Umbilical cord (tissue), 2 donors: ENCODE data around the gene MED27. TPM values are rescaled to one million over a fixed set of nuclear protein-coding genes. Genes with fewer than 3 reads are reported as not detected.

Experiments
- DNase-seq: peaks from one replicate; pipeline ENCODE4 v3.0.0-alpha.2; 2015; ENCODE audit warnings: low spot score
- total RNA-seq: library from RNA; depleted of rRNA; stranded (reverse); fragments of >200 nt; gene quantifications from one replicate; pipeline ENCODE4 v1.2.3, GENCODE V29; 2014; ENCODE audit warnings: low replicate concordance; ENCODE audit not compliant: insufficient read depth

MED27 gene
- total RNA-seq, 1 donor from 2014 or later, result 6.5 TPM

DNA sequence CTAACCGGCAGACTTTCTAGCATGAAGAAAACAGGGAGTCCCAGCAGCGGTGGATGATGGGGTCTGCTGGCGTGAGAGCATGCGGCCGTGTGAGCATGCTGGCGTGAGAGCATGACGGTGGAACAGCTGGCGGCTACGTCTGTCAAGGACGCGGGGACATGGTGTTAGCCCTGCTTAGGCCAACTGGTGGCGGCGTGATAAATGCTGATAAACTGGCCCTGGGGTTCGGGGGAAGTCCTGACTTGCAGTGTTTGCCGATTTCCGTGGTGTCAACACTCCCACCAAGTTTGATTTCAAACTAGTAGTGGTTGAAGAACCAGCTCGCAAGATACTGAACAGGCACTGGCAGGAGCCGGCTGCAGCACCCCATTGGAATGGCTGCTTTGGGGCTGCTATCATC is 217.4 kb downstream of the MED27 start:
- DNase-seq, result no peak

DNA sequence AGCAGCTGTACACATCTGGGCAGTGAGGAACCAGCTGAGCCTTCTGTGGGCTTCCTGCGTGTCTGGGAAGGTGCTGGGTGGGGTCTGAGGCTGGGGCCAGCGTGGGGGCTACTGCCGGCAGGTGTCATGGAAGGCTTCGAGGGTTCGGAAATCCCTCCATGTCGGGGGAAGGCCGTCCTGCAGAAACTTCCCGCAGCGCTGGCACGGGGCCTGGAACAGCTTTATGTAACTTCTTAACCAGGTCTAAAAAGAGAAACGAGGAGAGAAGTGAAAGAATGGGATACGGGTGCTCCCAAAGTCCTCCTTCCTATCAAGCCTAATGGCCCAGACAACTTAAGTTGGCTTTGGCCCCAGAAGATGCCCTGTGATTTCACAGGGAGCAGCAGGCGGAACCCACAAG is 219.2 kb downstream of the MED27 start:
- DNase-seq, result no peak

DNA sequence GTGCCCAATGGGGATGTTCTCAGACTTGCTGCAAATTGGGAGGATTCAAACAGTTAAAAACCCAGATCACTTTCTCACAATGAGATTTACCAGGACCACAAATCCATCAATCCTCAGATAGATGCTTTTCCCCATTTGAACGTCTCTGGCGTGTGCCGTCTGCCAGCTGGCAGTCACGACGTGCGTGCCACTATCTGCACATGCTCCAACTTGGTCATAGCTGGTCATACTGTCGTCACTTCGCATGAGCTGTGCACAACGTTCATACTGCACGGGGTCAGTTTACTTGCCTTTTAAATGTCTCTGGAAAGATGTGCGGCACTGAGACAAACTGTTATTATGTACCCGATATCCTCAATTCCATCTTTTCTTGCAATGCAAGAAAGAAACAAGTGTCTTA is 221.5 kb downstream of the MED27 start:
- DNase-seq, result no peak

DNA sequence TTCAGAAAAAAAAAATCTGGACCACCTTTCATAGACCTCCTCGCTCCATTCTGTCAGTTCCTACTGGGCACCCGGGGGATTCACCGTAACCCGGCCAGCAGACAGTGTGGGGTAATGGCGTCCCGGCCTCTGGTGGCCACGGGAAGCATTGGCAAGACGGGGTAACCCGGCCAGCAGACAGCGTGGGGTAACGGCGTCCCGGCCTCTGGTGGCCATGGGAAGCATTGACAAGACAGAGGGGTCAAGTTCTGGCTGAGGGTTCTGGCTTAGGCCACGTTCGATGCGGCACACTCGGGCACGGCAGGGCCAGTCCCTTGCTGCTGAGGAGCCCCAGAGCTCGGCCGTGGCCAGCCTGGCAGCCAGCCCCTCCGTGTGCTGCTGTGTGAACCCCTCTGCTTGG is 223.6 kb downstream of the MED27 start:
- DNase-seq, result no peak

DNA sequence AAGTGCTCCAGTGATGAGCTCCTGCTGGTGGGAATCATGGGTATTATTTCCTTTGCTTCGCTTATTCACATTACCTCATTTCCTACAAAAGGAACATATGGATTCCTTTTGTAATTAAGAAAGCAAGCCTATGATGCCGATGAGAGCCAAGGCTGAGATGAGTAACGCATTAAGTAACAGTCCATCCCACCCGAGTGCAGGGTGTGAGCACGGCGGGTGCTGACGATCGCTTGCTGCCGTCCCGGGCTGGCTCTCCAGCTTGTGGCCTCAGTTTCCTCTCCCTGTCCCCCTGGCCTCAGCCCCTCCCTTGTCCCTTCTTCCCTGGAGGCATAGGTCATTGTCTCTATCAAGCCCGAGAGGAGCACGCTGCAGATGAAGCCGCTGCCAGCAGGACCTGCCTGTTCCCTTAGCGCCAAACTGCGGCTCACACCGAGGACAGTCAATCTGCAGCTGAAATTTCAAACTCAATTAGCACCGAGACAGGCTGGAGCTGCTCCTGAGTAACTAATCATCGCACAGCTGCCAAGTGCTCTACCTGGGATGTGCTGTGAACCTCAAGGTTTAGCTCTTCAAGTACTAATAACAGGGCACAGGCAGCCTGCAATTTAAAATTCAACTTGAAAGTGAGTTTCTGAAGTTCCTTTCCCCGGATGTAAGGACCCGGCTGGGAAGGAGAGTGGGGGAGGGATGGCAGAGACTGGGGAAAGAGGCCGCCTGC is 224.6 kb downstream of the MED27 start:
- no peak for DNase-seq

DNA sequence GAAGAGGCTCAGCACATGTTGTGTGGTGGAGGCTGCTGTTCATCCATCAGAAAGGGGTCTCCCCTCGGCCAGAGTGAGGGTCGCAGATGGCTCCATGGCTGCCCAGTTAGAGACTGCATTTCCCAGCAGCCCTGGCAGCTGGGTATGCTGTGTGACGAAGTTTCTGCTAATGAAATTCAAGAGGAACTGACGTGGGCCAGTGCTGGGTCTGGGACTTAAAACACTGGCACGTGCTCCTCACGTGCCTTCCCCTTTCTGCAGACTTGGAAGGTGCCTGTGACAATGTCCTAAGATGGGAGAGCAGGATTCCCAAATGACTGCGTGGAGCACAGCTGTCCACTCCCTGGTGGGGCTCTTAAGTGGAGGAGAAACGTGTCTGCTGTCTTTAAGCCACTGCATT is 225.3 kb downstream of the MED27 start:
- DNase-seq, result no peak

DNA sequence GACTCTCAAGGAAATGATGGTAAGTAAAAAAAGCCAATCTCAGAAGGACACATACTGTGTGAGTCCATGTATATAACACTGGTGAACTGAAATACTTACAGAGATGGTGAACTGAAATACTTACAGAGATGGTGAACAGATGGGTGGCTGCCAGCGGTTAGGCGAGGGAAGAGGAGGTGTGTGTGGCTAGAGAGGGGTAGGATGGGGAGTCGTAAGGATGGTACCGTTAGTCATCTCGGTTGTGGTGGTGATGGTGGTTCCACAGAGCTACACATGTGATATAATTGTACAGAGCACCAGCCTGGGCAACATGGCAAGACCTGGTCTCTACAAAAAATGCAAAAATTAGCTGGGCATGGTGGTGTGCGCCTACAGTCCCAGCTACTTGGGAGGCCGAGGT is 226.2 kb downstream of the MED27 start:
- DNase-seq, result no peak

DNA sequence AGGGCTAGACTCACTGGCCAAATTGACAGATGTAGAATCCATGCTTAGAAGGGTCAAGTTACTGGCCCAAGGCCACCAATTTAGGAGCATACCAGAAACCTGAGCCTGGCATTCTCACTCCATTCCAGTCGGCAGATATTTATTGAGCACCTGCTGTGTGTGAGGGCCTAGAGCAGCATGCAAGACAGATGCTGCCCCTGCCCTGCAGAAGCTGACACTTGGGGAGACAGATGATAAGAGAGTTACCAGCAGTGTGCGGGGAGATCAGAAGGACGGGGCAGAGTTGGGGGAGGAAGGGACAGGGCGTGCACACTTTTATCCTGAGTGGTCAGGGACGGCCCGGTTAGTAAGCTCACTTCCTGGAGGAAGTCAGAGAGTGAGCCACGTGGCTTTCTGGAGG is 228.3 kb downstream of the MED27 start:
- no peak for DNase-seq

DNA sequence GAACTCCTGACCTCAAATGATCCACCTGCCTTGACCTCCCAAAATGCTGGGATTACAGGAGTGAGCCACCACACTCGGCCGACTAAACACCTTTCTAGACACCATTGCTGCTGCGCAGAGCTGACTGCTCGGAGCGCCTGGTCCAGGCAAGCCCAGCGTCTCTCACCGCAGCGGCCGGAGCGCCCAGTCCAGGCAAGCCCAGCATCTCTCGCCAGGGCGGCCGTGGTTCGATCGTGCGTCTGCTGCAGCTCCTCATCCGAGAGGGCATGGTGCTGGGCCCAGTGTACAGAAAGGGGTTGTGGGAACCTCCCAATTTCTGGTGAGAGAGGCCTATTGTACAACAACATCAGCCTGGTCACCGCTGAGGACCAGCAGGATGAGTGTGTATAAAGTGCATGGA is 230.3 kb downstream of the MED27 start:
- no peak for DNase-seq

DNA sequence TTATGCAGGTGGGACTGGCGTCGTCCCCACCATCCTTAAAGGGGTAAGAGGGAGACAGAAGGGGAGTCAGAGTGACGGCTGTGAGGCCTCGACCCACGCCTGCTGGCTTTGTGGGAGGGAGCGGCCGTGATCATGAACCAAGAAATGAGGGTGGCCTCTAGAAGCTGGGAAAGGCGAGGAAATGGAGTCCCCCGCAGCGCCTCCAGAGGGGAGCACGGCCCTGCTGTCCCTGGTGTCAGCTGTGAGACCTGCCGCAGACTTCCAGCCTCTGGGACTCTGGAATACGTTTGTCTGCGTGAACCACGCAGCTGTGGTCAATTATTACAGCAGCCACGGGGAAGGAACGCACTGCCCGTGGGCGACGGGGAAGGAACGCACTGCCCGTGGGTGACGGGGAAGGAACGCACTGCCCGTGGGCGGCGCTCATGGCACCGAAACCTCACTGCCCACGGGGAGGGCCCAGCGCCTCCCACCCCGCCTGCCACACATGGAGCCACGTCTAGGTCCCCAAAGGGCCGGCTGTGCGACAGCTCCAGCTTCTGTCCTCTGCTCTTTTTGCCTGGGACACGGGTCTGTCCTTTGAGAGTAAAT is 231.0 kb downstream of the MED27 start:
- no peak for DNase-seq

DNA sequence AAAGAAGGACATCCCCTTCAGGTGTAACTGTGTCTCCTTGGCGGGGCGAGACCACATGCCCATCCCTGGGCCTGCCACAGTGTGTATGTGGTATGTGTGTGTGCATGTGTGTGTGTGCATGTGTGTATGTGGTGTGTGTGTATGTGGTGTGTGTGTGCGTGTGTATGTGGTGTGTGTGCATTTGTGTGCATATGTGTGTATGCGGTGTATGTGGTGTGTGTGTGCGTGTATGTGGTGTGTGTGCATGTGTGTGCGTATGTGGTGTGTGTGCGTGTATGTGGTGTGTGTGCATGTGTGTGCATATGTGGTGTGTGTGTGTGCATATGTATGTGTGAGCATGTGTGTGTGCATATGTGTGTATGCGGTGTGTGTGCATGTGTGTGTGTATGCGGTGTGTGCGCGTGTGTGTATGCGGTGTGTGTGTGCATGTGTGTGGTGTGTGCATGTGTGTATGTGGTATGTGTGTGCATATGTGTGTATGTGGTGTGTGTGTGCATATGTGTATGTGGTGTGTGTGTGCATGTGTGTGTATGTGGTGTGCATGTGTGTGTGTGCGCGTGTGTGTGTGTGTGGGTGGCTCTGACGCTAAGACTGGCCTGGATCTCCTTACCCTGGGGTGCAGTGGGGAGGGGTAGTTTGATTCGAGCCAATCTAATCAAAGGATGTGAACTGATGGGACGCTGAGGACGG is 231.9 kb downstream of the MED27 start:
- DNase-seq, result no peak

DNA sequence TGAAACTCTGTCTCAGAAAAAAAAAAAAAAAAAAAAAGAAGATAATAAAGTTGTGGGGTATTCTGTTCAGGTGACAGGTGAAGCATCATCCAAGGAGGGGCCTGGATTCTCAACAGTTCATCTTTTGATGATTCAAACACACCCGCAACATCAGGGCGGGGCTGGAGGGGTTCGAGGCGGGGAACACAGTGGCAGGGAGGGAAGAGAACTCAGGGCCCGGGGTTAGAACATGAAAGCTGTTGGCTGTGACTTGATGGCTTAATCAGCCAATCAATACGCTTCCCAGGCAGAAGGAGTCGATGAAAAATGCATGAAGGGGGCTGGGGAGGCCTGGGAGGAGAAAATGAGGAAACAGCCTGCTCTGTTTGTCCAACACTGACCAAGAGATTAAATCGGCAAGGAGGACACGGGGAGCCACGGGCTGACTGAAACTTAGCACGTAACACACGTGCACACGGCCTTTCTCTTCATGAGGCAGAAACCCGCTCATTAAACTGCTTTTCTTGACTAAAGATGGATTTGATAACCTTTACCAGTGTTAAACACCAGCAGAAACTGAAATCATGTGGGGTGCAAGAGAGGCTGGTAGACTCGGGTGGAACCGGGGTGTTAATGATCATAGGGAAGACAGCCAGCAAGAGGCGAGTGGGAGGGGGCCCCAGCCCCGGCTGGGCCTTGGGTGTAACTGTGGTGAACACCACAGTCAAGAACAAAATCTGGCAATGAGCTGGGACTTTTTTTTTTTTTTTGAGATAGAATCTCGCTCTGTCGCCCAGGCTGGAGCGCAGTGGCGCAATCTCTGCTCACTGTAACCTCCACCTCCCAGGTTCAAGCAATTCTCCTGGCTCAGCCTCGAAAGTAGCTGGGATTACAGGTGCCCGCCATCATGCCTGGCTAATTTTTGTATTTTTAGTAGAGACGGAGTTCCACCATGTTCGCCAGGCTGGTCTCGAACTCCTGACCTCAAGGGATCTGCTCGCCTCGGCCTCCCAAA is 234.1 kb downstream of the MED27 start:
- DNase-seq, result no peak

DNA sequence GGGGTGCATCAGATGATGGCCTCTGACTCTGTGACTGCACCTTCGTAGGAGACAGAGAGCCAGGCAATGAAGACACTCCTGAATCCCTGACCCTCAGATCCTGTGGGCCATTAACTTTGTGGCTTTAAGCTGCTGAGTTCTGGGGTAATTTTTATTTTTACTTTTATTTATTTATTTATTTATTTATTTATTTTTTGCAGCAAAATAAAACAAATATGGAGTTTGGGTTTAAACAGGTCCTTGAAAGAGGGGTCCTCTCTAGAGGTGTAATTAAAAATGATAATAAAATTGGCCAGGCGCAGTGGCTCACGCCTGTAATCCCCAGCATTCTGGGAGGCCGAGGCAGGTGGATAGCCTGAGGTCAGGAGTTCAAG is 234.9 kb downstream of the MED27 start:
- no peak for DNase-seq

DNA sequence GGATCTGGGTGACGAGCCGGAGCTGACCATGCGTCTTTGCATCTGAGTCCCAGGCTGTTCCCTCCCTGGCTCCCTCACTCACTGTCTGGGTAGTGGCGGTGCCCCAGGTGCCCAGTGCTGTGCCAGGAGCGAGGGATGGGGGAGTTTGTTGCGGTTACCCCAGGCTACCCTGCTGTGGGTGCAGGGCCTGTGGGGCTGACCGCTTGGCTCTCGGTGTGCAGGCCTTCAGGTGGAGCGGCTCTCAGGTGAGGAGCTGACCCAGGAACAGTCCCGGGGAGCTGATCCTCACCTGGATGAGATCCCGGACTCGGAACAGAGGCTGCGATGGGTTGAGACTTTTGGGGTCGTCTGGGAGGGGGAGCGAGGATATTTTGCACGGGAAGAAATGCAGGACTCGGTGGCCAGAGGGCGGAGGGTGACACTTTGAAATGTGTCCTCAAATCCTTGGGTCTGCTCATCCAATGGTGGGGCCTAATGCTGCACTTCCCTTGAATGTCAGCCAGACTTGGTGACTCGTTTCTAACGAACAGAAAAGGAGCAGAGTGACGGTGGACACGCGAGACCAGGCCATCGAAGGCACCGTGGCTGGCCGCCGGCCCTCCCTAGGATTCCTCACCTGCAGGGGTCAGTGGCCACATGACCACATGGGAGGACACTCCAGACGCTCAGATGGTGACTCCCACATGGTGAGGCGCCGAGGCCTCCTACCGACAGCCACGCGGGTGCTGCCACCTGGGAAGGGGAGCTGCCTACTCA is 235.5 kb downstream of the MED27 start:
- DNase-seq, result no peak

DNA sequence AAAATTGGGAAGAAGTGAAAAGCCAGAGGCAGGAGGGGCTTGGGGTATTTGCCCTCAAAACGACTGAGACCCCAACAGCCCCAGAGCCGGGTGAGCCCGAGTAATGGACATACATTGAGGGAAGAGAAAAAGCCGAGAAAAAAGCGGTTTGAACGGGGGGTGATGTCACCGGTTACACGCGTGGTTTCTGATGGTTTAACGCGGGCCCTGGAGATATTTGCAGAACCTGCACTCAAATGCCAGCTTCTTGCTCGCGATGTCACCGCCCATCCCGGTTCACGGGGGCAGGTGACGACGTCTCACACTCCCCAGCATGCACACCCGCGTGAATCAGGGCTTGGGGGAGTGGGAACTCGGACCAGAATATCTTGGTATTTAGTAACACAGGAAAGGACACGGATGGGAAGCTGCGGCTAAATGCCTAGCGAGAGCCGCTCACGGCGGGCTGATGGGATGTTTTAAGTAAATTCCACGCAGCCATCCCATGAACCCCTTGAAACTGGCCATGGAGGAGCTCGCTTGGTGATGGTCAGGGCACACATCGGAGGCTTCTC is 237.8 kb downstream of the MED27 start:
- no peak for DNase-seq

DNA sequence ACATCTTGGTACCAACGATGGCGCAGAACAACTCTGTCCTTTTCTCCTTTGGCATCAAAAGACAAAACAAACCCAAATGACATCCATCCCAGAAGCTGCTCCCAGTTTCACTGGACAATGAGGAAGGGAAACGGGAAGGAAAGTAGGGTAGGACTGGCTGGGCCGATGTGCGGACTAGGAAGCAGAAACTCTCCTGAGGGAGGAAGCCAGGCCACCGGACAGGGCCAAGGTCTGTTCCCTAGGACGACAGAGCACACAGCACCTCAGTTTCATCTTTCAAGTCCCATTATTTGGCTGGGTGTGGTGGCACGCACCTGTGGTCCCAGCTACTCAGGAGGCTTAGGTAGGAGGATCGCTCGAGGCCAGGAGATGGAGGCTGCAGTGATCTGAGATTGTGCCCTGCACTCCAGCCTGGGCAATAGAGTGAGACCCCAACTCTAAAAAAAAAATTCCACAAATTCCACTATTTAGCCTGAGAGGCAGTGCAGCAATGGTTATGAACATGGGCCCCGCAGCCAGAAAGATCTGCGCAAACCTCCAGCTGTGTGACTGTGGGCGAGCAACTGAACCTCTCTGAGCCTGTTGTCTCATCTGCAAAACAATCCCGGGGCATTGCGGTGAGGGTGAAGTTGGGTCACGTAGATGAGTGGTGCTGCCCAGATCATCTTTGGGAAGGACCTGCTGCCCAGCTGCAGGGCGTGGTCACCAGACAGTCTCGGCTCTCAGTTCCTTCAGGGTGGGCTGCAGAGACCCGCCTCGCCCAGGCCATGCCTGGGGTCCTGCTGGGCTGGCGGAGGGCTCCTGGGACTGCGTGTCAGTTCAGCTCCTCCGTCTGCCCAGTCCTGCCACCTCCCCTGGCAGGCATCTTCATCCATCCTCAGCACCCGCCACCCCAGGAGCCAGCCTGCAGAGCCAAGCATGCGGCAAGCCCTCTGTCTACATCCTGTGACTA is 238.6 kb downstream of the MED27 start:
- no peak for DNase-seq

DNA sequence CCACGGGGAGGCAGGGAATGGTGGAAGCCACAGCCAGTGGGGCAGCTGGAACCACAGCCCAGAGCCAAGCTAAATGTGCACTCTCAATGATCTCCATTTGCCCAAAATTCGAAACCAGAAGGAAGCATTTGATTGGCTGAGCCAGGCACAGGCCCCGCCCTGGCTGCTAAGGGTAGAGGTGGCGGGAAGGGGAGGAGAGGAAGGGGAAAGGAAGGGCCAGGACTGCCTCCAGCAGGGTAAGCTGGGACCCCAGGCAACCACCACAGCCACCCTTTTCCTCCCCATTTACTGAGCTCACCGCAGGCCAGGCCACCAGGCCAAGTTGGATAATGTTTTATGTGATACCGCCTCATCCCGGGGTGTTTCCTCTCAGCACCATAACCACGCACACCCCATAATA is 239.4 kb downstream of the MED27 start:
- DNase-seq, result no peak

DNA sequence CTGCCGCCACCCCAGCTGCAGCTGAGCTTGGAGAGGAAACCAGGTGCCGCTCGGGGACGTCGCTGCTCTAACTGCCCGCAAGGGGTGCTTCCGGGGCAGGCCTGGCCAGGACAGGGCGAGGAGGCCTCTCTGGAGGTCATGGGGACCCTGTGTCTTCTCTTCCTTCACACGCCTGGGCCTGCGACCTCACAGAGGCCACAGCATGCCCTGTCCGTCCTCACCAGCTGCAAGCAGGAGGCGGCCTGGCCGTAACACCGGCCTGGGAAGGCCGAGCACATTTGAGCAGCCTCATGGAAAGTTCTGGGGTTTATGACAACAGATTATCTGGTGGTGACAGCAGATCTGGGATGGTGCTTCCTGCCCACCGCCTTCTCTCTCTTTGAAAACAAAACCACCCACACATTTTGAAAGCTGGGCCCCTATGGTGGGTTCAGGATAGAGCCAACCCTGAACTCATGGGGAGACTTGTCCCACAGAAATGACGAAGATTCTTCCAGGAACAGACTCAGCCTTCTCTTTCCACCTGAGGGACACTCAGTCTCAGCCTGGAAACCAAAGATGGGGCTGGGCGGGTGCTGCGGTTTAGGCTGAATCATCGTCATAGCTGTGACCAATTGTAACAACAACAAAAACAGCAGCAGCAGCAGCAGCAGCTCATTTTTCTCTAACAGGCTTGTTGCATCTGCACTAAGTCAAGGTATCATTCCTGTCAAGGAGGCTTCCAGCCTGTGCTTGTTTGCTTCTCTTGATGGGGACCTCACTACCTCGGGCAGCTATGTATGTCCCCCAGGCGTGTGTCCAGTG is 240.2 kb downstream of the MED27 start:
- DNase-seq, result no peak
